Activated CD4-positive, alpha-beta T cell treated with anti-CD3 and anti-CD28 coated beads, Interleukin-2, amount 50 U/mL, for 16 hours (primary cell): ENCODE measurements around the gene ARHGAP26.

Experiments
- DNase-seq: peaks from one replicate; pipeline ENCODE4 v3.0.0-alpha.2; 2020

ARHGAP26 gene

GRCh38 chr5:142881076-142881783 lies 111.1 kb downstream of the ARHGAP26 start:
- DNase-seq, result peak; percentile 25

- no peak for DNase-seq
These were observed 111.6 kb downstream of the ARHGAP26 start for GRCh38 chr5:142881784-142882126.

- no peak for DNase-seq
These were observed 112.8 kb downstream of the ARHGAP26 start for GRCh38 chr5:142883025-142883424.

- DNase-seq, result no peak
These were observed 113.3 kb downstream of the ARHGAP26 start for GRCh38 chr5:142883438-142883837.

- DNase-seq, result no peak
These were observed 113.9 kb downstream of the ARHGAP26 start for GRCh38 chr5:142884029-142884428.

GRCh38 chr5:142886211-142886610 lies 116.0 kb downstream of the ARHGAP26 start:
- DNase-seq, result no peak

GRCh38 chr5:142886956-142887355 lies 116.8 kb downstream of the ARHGAP26 start:
- no peak for DNase-seq

GRCh38 chr5:142888469-142889085 lies 118.4 kb downstream of the ARHGAP26 start:
- peak; percentile 26 for DNase-seq

- no peak for DNase-seq
These were observed 121.8 kb downstream of the ARHGAP26 start for GRCh38 chr5:142892021-142892420.

- no peak for DNase-seq
These were observed 124.1 kb downstream of the ARHGAP26 start for GRCh38 chr5:142894315-142894714.

GRCh38 chr5:142894749-142895148 lies 124.6 kb downstream of the ARHGAP26 start:
- no peak for DNase-seq

- no peak for DNase-seq
These were observed 126.3 kb downstream of the ARHGAP26 start for GRCh38 chr5:142896325-142897007.

- no peak for DNase-seq
These were observed 127.2 kb downstream of the ARHGAP26 start for GRCh38 chr5:142897328-142897727.

GRCh38 chr5:142900927-142901326 lies 130.8 kb downstream of the ARHGAP26 start:
- no peak for DNase-seq

- no peak for DNase-seq
These were observed 131.5 kb downstream of the ARHGAP26 start for GRCh38 chr5:142901476-142902185.

GRCh38 chr5:142902186-142902965 lies 132.2 kb downstream of the ARHGAP26 start:
- DNase-seq, result no peak

GRCh38 chr5:142904416-142904815 lies 134.2 kb downstream of the ARHGAP26 start:
- DNase-seq, result no peak

- DNase-seq, result no peak
These were observed 135.2 kb downstream of the ARHGAP26 start for GRCh38 chr5:142905348-142905747.

GRCh38 chr5:142906863-142907671 lies 136.9 kb downstream of the ARHGAP26 start:
- no peak for DNase-seq

- DNase-seq, result no peak
These were observed 138.5 kb downstream of the ARHGAP26 start for GRCh38 chr5:142908659-142909058.

GRCh38 chr5:142910128-142910527 lies 140.0 kb downstream of the ARHGAP26 start:
- DNase-seq, result no peak

- no peak for DNase-seq
These were observed 141.0 kb downstream of the ARHGAP26 start for GRCh38 chr5:142911170-142911569.
